Right lobe of liver (tissue), 6 donors: Measurements from ENCODE around the gene CYFIP2. TPM values are rescaled to one million over a fixed set of nuclear protein-coding genes. Genes with fewer than 3 reads are reported as not detected.
"Not testable (repeated sequence)": the region's sequence is repeated elsewhere in the genome, so short reads cannot be mapped to it uniquely, and the experiment has no call there.

Experiments used
- ATAC-seq, 4 donors: fragments of 200-7000 bp; cut with Tn5 transposase; one replicate each; pipeline ENCODE4 v1.9.1; 2020; ENCODE audit warnings: mild to moderate bottlenecking in 4 of 4, moderate library complexity in 4 of 4
- DNase-seq, 3 donors: peaks; one replicate each; pipeline ENCODE4 v3.0.0-alpha.2; 2020
- H3K27ac ChIP-seq, 3 donors: fragments of 200-600 bp; one replicate each; pipeline ENCODE4 v1.8.0; 2022
- H3K27me3 ChIP-seq, 2 donors: fragments of 200-600 bp; one replicate each; pipeline ENCODE4 v1.8.0; 2022
- H3K36me3 ChIP-seq, 4 donors: fragments of 200-600 bp; sonication (generic) in 1 of 4; one replicate each; pipeline versions ENCODE4 v1.5.1 to v1.8.0; 2017 to 2022; ENCODE audit warnings: control low read depth in 1 of 4
- H3K4me1 ChIP-seq, 4 donors: fragments of 200-600 bp; sonication (generic) in 1 of 4; one replicate each; pipeline versions ENCODE4 v1.5.1 to v1.8.0; 2017 to 2022; ENCODE audit warnings: control low read depth in 1 of 4
- H3K4me3 ChIP-seq, 3 donors: fragments of 200-600 bp; one replicate each; pipeline ENCODE4 v1.8.0; 2022
- H3K9me3 ChIP-seq, 4 donors: fragments of 200-600 bp; sonication (generic) in 1 of 4; one replicate each; pipeline versions ENCODE4 v1.5.1 to v1.8.0; 2017 to 2022; ENCODE audit warnings: control low read depth in 1 of 4
- CTCF ChIP-seq, 4 donors: fragments of 200-600 bp in 3 of 4; fragments of 450-650 bp in 1 of 4; IDR thresholded peaks; one replicate each; pipeline versions ENCODE4 v1.5.1 to v1.8.0; 2016 to 2022; ENCODE audit warnings: antibody characterized with exemption in 4 of 4, mild to moderate bottlenecking in 2 of 4
- POLR2A ChIP-seq: fragments of 450-650 bp; IDR thresholded peaks from one replicate; pipeline ENCODE4 v1.6.1; 2017; ENCODE audit warnings: antibody characterized with exemption, mild to moderate bottlenecking
- WGBS: methylation state at CpG from one replicate; pipeline ENCODE4 v1.1.6; 2018; ENCODE audit warnings: low coverage, low lambda C conversion rate; ENCODE audit not compliant: insufficient coverage; ENCODE audit errors: missing lambda C conversion rate; 5-methylcytosine and 5-hydroxymethylcytosine counted together
- intact Hi-C, 2 donors: fragments of 100-400 bp; cut with DNase I; formaldehyde crosslinking; loops; one replicate each; pipeline versions ENCODE4 v1.11.2 to v1.14.1; 2022
- total RNA-seq, 6 experiments: library from RNA; depleted of rRNA in 2 of 6; stranded (reverse); fragments of >200 nt in 2 of 6; fragmentation: NEBNext Ultra II Directional in 3 of 6; extraction: Animal tissue kit (Norgen Biotek cat#: 25700) in 3 of 6; gene quantifications; one replicate each; pipeline versions ENCODE4 v1.1.0 to v1.2.4, GENCODE V29; 2016 to 2023
- donor health status: DM: no; HTN: yes; CAD: no.
- donor health status: DM: no; HTN: no; CAD: no.
- donor health status: DM: no; HTN: no; CAD: no.
- donor health status: DM: no; HTN: yes; CAD: no.
- donor health status: DM: no; HTN: yes; CAD: no.

Gene CYFIP2
- total RNA-seq, 6 experiments from 2014 or later = 20.6 to 89.1 (median 49.6) TPM

GRCh38 chr5:157415838-157416237, 149.9 kb downstream of the CYFIP2 start:
- Histone ChIP-seq H3K4me3 (no peak overlapping the region), H3K27me3 (no peaks in the 10 kb centered on the region), H3K4me1 (no peaks in the 10 kb centered on the region), H3K27ac (no peak overlapping the region), H3K9me3 (no peaks in the 10 kb centered on the region), H3K36me3 (no peaks in the 10 kb centered on the region)
- TF ChIP-seq POLR2A (no peak), CTCF (IDR thresholded peaks at IDR 0.05) (no peak)
- ATAC-seq (no peak), DNase-seq (no peak)
- intact Hi-C loops = no loop called here

GRCh38 chr5:157419521-157419920, 153.6 kb downstream of the CYFIP2 start:
- H3K9me3 ChIP-seq, H3K4me1 ChIP-seq, DNase-seq, intact Hi-C loops, ATAC-seq, H3K27me3 ChIP-seq, H3K36me3 ChIP-seq, H3K4me3 ChIP-seq, H3K27ac ChIP-seq: not testable (repeated sequence)
- no CpG with 5 or more reads among the region's 30 CpGs for WGBS

GRCh38 chr5:157429920-157430319, 164.0 kb downstream of the CYFIP2 start:
- H3K4me3 ChIP-seq, H3K4me1 ChIP-seq, intact Hi-C loops, H3K27me3 ChIP-seq, H3K9me3 ChIP-seq, H3K36me3 ChIP-seq, ATAC-seq, H3K27ac ChIP-seq, DNase-seq: not testable (repeated sequence)
- WGBS = 100% methylated on average over 1 of the region's 5 CpGs

- no peaks in the 10 kb centered on the region for H3K27me3 ChIP-seq
- no peak overlapping the region for H3K4me3 ChIP-seq
- 31% methylated on average over 4 of the region's 4 CpGs for WGBS
- no peaks in the 10 kb centered on the region for H3K36me3 ChIP-seq
- TF ChIP-seq CTCF (IDR thresholded peaks at IDR 0.05) = peak; percentile 52 to 70 (median 62)
- no peak for TF ChIP-seq POLR2A
- H3K4me1 ChIP-seq = no peaks in the 10 kb centered on the region
- DNase-seq (no peak), ATAC-seq (peak; percentile 88 to 98 (median 93))
- H3K27ac ChIP-seq = no peak overlapping the region
- no peaks in the 10 kb centered on the region for H3K9me3 ChIP-seq
- intact Hi-C loops = no loop called here
These were observed 165.7 kb downstream of the CYFIP2 start for GRCh38 chr5:157431544-157432200.

GRCh38 chr5:157434096-157434495, 168.2 kb downstream of the CYFIP2 start:
- 93% methylated on average over 3 of the region's 4 CpGs for WGBS
- no peak for DNase-seq
- ATAC-seq = no peak
- no peaks in the 10 kb centered on the region for H3K4me1 ChIP-seq
- H3K27ac ChIP-seq = no peak overlapping the region
- H3K4me3 ChIP-seq = no peak overlapping the region
- H3K27me3 ChIP-seq = no peaks in the 10 kb centered on the region
- H3K9me3 ChIP-seq = no peaks in the 10 kb centered on the region
- H3K36me3 ChIP-seq = no peaks in the 10 kb centered on the region
- no peak for TF ChIP-seq CTCF (IDR thresholded peaks at IDR 0.05)
- no peak for TF ChIP-seq POLR2A
- intact Hi-C loops = no loop called here
